HG02885 (cell line): ENCODE results near the gene DLEC1.
"Not testable (repeated sequence)": the region's sequence is repeated elsewhere in the genome, so short reads cannot be mapped to it uniquely, and the experiment has no call there.

ENCODE experiments used
- ATAC-seq: cut with Tn5 transposase; IDR thresholded peaks from one replicate; pipeline ENCODE4 v1.9.1; 2021; ENCODE audit warnings: mild to moderate bottlenecking; ENCODE audit not compliant: unreplicated experiment, poor library complexity

The DLEC1 gene

GRCh38 chr3:38133557-38134405, 94.8 kb downstream of the DLEC1 start:
- ATAC-seq = no peak

GRCh38 chr3:38134517-38135143, 95.6 kb downstream of the DLEC1 start:
- ATAC-seq = not testable (repeated sequence)

- not testable (repeated sequence) for ATAC-seq
Observed at GRCh38 chr3:38135621-38136277, 96.7 kb downstream of the DLEC1 start.

GRCh38 chr3:38136393-38136776, 97.4 kb downstream of the DLEC1 start:
- no peak for ATAC-seq

GRCh38 chr3:38136777-38137614, 98.0 kb downstream of the DLEC1 start, which contains the start of gene ACAA1:
Gene ACAA1 (minus strand): TSS chr3:38137127. CDS start chr3:38137035, 92 bp downstream.
- ATAC-seq = peak; percentile 90

DNA sequence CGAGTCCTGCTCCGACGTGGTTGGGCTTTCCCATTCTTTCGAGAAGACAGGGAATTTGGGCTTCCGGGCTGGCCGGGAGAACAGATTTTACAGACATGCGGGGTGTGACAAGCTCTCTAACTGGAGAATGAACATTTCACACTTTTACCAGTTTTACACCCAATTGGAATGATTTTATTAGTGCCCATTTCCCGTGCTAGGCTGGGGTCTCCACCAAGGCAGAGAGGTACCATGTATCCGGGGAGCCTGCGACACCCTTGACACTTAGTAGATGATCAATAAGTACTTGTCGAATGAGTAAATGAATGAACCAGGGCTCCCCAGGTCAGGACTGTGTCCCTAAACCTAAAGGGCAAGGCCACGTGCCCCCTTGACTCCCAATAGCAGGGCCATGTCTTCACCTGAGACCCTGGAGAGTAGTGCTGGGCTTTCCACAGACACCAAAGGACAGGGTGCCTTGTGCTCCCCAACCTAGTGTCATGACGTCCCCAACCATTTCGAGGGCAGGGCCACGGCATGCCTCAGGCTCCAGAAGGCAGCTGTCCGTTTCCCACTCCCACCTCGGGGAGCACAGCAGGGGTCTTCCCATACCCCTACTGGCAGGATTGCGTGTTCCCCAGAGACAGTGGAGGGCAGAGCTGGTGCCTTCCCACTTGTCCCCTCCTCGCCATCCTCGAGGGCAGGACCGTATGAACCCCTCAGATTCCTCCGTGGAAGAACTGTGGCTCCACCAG, 98.8 kb downstream of the DLEC1 start:
- ATAC-seq = no peak

DNA sequence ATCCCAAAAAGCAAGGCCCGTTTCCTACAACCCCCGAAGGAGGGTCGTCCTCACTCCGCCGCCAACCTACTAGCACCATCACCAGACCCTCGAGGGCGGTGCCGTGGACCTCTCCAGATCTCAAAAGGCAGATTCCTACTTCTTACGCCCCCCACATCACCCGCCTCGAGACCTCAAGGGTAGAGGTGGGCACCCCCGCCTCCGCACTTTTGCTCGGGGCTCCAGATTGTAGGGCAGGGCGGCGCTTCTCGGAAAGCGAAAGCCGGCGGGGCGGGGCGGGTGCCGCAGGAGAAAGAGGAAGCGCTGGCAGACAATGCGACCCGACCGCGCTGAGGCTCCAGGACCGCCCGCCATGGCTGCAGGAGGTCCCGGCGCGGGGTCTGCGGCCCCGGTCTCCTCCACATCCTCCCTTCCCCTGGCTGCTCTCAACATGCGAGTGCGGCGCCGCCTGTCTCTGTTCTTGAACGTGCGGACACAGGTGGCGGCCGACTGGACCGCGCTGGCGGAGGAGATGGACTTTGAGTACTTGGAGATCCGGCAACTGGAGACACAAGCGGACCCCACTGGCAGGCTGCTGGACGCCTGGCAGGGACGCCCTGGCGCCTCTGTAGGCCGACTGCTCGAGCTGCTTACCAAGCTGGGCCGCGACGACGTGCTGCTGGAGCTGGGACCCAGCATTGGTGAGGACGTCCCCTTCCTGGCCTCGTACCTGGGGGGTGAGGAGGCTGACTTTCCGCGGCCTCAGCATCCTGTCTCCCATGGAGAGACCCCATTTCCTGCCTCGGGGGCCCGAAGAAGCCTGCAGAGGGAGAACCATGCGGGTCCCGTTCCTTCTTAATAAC, 99.6 kb downstream of the DLEC1 start, which contains the start of gene MYD88:
Gene MYD88 (plus strand): TSS at position 313 of the 842 bp plus-strand sequence. CDS start 40 bp downstream, at position 353.
- peak; percentile 40 for ATAC-seq

DNA sequence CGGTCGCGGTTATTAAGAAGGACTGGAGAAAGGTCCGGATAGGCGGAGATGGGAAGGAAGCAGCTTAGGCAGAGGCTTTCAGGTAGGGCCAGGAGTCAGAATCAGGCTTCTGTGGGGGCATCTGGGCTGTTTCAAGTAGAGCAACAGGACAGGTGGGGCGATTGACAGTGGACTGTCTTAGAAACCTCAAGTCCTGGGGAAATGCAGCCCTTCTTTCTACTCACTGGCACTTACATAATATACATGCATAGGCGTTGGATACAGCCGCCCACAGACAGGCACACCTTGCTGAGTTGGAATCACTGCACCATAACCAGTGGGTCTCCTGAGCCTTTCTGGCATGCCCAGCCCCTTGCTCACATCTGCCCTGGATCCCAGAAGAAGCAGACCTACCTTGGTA, 100.2 kb downstream of the DLEC1 start:
- ATAC-seq = no peak

DNA sequence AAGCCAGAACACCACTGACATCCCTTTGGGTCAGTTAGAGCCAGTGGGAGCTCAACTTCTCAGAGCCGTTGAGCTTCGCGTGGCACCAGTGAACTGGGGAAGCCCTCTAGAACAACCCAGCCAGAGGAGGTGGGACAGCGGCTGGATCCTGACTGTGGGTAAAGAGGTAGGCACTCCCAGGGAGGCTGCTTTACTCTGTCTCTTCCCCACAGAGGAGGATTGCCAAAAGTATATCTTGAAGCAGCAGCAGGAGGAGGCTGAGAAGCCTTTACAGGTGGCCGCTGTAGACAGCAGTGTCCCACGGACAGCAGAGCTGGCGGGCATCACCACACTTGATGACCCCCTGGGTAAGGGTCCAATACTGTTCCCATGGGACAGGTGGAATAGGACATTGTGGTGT, 100.6 kb downstream of the DLEC1 start:
- no peak for ATAC-seq

- ATAC-seq = no peak
Observed at GRCh38 chr3:38140326-38141172, 101.5 kb downstream of the DLEC1 start.

DNA sequence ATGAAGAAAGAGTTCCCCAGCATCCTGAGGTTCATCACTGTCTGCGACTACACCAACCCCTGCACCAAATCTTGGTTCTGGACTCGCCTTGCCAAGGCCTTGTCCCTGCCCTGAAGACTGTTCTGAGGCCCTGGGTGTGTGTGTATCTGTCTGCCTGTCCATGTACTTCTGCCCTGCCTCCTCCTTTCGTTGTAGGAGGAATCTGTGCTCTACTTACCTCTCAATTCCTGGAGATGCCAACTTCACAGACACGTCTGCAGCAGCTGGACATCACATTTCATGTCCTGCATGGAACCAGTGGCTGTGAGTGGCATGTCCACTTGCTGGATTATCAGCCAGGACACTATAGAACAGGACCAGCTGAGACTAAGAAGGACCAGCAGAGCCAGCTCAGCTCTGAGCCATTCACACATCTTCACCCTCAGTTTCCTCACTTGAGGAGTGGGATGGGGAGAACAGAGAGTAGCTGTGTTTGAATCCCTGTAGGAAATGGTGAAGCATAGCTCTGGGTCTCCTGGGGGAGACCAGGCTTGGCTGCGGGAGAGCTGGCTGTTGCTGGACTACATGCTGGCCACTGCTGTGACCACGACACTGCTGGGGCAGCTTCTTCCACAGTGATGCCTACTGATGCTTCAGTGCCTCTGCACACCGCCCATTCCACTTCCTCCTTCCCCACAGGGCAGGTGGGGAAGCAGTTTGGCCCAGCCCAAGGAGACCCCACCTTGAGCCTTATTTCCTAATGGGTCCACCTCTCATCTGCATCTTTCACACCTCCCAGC, 102.4 kb downstream of the DLEC1 start:
- no peak for ATAC-seq

GRCh38 chr3:38141952-38142273, 102.9 kb downstream of the DLEC1 start:
- no peak for ATAC-seq

GRCh38 chr3:38142959-38143358, 104.0 kb downstream of the DLEC1 start:
- ATAC-seq = no peak

- no peak for ATAC-seq
Observed at GRCh38 chr3:38143511-38143910, 104.5 kb downstream of the DLEC1 start.

GRCh38 chr3:38146504-38146903, 107.5 kb downstream of the DLEC1 start:
- ATAC-seq = no peak

GRCh38 chr3:38147421-38147820, 108.4 kb downstream of the DLEC1 start:
- no peak for ATAC-seq

- no peak for ATAC-seq
Observed at GRCh38 chr3:38148311-38148882, 109.4 kb downstream of the DLEC1 start.
